ENCODE measurements around the gene CHSY1.

DNA sequence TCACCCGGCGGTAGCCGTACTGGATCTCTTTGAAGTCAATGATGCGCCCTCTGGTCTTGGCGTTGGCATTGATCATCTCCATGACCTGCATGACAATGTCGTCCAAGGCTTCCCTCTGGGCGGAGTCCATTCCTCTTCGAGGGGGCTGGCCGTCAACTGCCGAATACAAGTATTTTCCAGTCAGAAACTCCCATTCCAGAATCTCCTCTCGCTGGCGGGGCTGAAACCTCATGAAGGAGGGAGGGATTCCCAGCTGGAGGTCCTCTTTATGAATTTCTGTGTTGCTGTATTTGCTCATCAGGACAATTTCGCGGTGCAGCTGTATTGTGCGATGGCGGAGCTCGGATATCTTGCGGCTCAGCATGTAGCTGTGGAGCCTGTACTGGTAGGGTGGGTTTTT is 73.4 kb downstream of the CHSY1 start:
- TF ChIP-seq, protein P1, sequence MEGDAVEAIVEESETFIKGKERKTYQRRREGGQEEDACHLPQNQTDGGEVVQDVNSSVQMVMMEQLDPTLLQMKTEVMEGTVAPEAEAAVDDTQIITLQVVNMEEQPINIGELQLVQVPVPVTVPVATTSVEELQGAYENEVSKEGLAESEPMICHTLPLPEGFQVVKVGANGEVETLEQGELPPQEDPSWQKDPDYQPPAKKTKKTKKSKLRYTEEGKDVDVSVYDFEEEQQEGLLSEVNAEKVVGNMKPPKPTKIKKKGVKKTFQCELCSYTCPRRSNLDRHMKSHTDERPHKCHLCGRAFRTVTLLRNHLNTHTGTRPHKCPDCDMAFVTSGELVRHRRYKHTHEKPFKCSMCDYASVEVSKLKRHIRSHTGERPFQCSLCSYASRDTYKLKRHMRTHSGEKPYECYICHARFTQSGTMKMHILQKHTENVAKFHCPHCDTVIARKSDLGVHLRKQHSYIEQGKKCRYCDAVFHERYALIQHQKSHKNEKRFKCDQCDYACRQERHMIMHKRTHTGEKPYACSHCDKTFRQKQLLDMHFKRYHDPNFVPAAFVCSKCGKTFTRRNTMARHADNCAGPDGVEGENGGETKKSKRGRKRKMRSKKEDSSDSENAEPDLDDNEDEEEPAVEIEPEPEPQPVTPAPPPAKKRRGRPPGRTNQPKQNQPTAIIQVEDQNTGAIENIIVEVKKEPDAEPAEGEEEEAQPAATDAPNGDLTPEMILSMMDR (IDR thresholded peaks at IDR 0.05): no peak
- TF ChIP-seq POLR2AphosphoS5 (IDR thresholded peaks at IDR 0.05): no peak
- TF ChIP-seq POLR2A (IDR thresholded peaks at IDR 0.05; ENCODE audit: low read depth): no peak
- TF ChIP-seq EP300 (IDR thresholded peaks at IDR 0.05): no peak
